Measurements from ENCODE around the gene SLC9B1.

DNA sequence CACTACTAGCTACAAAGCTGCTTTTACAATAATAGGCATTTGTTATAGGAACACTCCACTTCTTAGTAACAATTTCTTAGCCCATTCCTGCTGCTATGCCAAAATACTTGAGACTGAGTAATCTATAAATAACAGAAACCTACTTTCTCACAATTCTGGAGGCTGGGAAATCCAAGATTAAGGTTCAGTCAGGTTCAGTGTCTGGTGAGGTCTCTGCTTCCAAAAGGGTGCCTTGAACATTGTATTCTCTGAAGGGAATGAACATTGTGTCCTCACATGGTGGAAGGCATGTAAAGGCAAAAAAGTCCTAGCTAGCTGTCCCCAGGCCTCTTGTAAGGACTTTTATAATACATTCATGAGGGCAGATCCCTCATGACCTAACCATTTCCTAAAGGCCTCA lies 7.0 kb downstream of the SLC9B1 start:
- TF ChIP-seq POLR2A (IDR thresholded peaks at IDR 0.05; ENCODE audit: low read depth, low read length): no peak
- no peak for TF ChIP-seq POLR2AphosphoS5 (IDR thresholded peaks at IDR 0.05; ENCODE audit: low read depth, low read length)

Data from GM12892 (cell line).